GM19193 (cell line): ENCODE results near the gene TNP2.

Experiments
- POLR2A ChIP-seq: IDR thresholded peaks from 4 replicates; pipeline ENCODE4 v1.6.1; 2011; ENCODE audit not compliant: insufficient read depth, insufficient read length; ENCODE audit errors: extremely low read depth

TNP2 gene

GRCh38 chr16:11272921-11273720 is 4.0 kb upstream of the TNP2 start, which contains the start of gene PRM3:
PRM3 (minus strand) TSS chr16:11273629; CDS start chr16:11273595, 34 bp downstream.
- no peak for TF ChIP-seq POLR2A

GRCh38 chr16:11272484-11272883 is 3.4 kb upstream of the TNP2 start:
- no peak for TF ChIP-seq POLR2A

GRCh38 chr16:11271610-11272009 is 2.5 kb upstream of the TNP2 start:
- TF ChIP-seq POLR2A = no peak

GRCh38 chr16:11270602-11271162 is 1.6 kb upstream of the TNP2 start:
- TF ChIP-seq POLR2A = no peak

GRCh38 chr16:11265124-11265523 is 4.0 kb downstream of the TNP2 start:
- TF ChIP-seq POLR2A = no peak

DNA sequence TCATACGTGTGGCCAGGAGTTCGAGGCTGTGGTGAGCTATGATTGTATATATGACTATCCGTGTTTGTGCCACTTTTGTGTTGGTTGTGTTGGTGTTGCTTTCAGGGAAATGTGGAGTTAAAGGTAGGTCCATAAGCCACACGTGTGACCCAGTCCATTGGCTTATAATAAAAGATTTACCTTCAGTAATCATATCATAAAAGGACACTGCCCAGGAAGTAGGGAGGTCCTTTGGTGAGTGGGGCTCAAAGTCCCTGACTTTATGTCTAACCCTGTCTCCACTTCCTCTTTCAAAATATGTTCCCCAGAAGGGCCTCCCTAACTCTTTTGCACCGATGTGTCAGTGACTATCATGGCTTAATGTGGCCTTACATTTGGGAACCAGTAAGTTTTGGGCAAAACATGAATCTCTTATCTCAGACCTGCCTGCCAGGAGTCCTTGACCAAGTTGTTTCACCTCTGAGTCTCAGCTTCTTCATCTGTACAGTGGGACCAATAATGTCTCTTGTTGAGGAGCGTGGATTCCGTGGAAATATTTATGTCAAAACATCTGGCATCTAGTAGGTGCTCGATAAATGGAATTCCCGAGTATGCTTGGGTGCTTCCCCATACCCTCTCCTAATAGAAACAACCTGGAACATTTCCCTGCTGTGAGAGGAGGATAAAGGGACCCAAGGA is 4.8 kb downstream of the TNP2 start:
- TF ChIP-seq POLR2A = no peak

- TF ChIP-seq POLR2A = no peak
Measured at GRCh38 chr16:11263737-11264136, 5.4 kb downstream of the TNP2 start.

GRCh38 chr16:11262915-11263314 is 6.2 kb downstream of the TNP2 start:
- no peak for TF ChIP-seq POLR2A

GRCh38 chr16:11260596-11260966 is 8.5 kb downstream of the TNP2 start:
- TF ChIP-seq POLR2A = no peak

- no peak for TF ChIP-seq POLR2A
Measured at GRCh38 chr16:11259655-11260595, 9.2 kb downstream of the TNP2 start.

GRCh38 chr16:11258553-11259492 is 10.3 kb downstream of the TNP2 start:
- TF ChIP-seq POLR2A = no peak

DNA sequence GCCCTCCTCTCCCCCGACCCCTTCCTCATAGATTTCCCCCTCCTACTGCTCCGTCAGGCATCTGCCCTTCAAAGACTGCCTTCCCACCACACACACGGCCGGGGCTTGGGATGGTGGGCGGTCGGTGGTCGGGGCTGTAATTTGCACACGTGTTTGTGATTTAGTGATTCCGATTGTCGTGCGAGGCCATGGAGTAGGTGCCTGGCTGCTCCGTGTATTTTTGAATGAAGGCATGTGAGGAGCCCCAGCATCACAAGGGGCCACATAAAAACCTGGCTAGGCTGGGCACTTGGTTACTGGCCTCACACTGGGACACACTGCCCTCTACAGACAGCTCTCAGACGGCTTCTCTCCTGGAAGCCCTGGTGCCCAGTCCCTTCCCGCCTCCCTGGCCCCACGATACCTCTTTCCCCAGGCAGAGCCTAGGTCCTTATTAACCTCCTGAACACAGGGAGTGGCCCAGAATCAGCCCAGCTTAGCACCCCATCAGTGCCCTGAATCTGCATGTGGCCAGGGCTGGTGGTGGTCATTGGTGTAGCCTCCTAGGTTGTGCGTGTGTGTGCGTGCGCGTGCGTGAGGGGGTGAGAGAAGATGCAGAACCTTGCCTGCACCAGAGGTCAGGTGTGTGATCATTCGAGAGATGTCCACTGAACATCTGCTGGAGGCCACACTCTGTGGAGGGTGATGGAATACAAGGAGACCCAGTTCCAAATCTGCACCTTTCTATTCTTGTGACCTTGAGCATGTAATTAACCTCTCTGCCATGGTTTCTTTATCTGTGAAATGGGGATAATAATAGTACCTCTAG is 11.8 kb downstream of the TNP2 start:
- TF ChIP-seq POLR2A = no peak

DNA sequence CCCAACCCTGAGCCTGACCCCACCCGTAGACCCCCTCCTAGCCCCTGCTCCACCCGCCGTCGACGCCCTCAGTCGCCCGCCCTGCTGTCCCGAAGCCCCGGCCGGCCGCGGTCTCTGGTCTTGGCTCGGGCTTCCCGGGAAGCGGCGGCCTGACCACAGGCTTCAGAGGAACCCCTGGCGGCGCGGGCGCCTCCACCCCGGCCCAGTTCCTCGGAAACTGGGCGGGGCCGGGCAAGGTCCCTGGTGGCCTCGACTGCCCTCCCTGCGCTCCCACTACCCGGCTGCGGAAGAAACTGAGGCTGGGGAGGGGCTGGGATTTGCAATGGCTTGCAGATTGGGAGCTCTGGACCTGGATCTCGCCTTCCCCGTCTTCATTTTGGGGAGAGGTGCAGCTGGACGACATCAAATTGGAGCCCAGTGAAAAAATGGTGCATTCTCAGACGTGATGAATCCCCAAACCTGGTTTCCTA is 12.4 kb downstream of the TNP2 start:
- no peak for TF ChIP-seq POLR2A
